ENCODE results near the gene BMP8A.

- TF ChIP-seq CTCF (IDR thresholded peaks at IDR 0.05), result no peak
- no peak for TF ChIP-seq POLR2A (IDR thresholded peaks at IDR 0.05)
These were observed 44.4 kb upstream of the BMP8A start for GRCh38 chr1:39446986-39447567.

Measured in Peyer's patch (tissue), 4 donors.